ENCODE results near the gene THAP11.
"Not testable (repeated sequence)": the region's sequence is repeated elsewhere in the genome, so short reads cannot be mapped to it uniquely, and the experiment has no call there.

THAP11 gene

GRCh38 chr16:67862623-67863583 lies 20.8 kb downstream of the THAP11 start:
- DNase-seq (ENCODE audit: low read depth, low spot score): no peak

- not testable (repeated sequence) for DNase-seq (ENCODE audit: low read depth, low spot score)
Observed at GRCh38 chr16:67864044-67864443, 21.9 kb downstream of the THAP11 start.

DNA sequence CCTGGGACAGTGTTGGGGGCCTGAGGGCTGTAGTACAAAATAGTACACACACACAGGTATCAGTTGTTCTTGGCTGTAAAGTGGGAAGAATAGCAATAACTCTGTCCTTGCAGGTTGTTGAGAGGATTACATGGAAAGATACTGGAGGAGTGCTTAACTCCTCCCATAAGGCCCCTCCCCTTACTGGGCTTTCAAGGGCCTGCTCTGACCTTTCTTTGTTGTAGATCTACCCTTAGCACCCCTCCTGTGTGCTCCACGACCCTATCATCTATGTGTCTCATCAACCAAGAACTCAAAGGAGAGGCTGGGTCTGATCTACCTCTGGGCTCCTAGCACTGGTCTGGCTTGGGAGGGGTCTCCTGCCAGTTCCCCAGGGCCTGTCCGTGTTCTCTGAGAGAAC lies 22.5 kb downstream of the THAP11 start:
- DNase-seq (ENCODE audit: low read depth, low spot score): no peak

GRCh38 chr16:67865318-67865717 lies 23.2 kb downstream of the THAP11 start:
- peak; percentile 60 for DNase-seq (ENCODE audit: low read depth, low spot score)

GRCh38 chr16:67868290-67868689 lies 26.2 kb downstream of the THAP11 start:
- no peak for DNase-seq (ENCODE audit: low read depth, low spot score)

DNA sequence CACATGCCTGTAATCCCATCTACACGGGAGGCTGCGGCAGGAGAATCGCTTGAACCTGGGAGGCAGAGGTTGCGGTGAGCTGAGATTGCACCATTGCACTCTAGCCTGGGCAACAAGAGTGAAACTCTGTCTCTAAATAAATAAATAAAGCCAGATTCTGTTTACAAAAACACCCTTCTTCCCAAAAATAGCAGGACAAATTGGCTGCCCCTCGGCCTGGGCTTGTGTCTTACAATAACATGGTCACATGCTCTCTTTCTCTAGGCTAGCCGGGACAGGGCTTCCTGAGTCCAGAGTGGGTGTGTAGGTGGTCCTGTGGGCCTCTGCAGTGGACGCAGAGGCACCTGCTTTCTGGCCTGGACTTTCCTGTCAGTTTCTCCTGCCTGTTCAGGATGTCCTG lies 27.5 kb downstream of the THAP11 start:
- no peak for DNase-seq (ENCODE audit: low read depth, low spot score)

DNA sequence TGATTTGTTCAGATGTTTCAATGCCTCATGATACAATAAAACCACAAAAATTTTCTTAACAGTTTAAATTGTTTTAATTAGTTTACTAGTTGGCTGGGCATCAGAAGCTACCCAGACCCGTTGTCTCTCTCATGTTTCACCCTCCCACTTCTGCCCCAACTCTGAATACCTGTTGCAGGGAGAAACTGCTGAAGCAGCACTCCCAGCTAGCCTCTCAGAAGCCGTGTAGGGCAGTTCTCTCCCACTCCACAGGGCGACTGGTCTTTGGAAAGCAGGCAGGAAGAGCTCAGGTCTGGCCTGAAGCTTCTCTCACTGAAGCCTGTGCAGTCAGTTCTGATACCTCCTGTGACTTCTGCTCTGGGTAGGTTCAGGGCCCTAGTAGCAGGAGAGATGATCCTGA lies 29.1 kb downstream of the THAP11 start:
- no peak for DNase-seq (ENCODE audit: low read depth, low spot score)

DNA sequence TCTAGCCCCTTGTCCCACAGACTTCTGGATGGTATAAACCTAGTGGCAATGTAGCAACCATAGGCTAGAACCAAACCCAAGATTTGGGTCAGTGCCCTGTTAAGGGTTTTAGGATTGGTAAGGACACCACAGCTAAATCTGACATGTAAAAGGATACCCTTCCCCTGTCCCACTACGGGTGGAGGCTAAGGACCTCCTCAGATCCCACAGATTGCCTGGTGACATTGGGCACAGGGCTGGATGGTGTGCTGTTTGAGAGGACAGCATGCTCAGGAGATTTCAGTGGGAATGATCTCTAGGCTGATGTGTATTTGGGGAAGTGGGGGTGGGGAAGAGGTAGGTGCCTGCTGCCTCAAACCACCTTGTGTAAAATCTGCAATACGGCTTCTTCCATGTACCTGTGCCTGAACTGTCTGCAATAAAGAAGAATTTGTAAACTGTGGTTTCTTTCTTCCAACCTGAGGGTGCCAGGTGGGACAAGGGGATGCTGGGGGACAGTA lies 30.1 kb downstream of the THAP11 start:
- no peak for DNase-seq (ENCODE audit: low read depth, low spot score)

DNA sequence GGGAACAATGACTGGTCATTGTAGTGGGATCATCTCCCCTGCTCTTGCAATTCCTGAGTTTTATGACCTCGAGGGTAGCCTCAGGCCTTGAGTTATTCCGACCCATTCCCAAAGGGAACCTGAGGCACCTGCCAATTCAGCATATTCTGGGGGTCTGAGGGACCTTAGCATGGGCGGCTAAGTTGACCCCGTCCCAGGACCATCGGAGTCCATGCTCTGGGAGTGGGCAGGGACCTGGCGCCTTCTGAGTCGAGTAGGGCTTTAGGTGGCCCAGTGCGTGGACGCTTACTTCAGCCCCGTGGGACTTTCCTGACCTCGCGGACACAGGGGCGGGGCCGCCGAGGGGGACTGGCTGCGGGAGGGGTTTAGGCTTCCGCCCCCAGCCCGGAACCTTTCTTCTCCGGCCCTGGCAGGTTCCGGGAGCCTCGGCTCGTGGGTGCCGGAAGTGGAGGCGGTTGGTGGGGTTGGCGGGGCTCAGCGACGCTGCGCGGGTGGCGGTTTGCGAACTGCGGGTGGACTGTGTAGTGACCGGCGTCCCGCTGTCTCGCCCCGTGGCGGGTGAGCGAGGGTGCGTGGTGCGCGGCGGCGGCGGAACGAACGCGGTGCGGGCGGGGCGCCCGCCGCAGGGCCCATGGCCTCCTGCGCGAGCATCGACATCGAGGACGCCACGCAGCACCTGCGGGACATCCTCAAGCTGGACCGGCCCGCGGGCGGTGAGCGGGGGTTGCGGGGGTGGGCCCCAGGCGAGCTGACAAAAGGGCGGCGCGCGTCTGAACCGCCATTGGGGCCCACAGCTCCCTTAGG lies 30.7 kb downstream of the THAP11 start, which contains the start of gene EDC4:
EDC4 (plus strand) TSS at position 422 of the 804 bp plus-strand sequence; CDS start at position 632, 210 bp downstream.
- DNase-seq (ENCODE audit: low read depth, low spot score): peak; percentile 81

DNA sequence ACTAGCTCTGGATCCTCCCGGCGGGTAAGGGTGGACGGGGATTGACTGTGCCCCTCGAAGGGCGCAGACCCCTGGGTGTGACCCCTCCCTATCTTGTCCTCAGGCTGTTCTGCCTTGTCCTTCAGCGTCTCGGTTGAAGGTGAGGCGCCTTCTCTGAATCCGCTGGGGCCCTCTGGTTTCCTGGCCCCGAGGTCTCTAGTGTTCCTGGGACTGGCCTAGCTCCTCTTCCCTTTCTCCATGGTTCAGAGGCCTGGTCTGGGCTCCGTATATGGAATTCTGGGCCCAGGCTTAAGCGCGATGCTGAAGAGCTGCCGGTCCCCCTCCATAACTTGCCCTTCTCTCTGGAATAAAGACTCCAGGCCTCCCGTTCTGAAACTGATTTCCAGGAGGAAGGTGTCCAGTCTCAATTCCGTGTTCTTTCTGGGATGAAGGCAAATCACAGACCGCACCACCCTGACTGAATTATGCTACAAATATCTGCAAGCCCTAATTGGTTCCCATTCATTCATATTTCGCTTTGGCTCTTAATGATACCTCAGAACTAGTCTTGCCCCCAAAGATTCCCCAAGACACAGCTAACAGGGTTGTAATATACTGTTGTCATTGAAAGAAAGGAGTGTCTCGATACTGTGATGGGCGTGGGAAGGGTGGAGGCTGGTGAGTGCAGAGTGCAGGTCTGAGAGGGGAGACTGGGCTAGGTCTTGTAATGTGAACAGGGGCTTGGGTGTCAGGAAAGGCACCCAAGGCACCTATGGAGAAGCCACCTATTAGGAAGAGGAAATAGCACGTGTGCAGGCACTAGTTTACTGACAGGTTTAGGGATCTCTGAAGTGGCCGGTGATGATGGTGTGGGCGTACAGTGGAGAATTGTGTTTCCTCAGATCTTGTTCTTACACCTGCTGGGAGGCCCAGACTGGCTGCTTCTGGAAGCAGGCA lies 31.6 kb downstream of the THAP11 start:
- DNase-seq (ENCODE audit: low read depth, low spot score): no peak

DNA sequence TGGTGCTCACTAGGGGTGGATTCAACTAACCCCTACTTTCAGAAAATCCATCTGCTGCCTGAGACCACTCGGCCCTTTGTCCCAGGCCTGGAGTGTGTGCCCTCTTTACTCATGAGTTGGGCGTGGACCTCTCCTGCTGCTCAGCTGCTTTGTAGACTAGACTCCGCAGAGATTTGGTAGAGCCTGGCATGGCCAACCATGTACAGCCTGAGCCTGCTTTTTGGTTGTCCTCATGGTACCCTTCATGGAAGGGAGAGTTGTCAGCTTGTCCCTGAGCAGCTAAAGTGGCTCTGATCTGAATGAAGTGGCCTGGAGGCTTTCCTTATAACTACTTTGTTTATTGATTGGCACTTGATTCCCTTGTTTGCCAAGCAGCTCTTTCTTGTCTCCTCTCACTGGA lies 32.3 kb downstream of the THAP11 start:
- no peak for DNase-seq (ENCODE audit: low read depth, low spot score)

DNA sequence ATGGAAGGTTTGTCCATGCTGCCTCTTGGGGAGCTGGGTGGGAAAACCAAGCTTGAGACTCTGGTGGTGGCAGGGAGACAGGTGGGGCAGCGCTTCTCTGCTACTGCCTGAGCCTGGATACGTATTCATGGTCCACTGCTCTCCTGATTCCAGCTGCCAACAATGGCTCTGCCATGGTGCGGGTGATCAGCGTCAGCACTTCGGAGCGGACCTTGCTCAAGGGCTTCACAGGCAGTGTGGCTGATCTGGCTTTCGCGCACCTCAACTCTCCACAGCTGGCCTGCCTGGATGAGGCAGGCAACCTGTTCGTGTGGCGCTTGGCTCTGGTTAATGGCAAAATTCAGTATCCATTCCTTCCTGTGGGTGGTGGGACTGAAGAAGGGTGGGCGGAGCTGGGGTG lies 34.9 kb downstream of the THAP11 start:
- DNase-seq (ENCODE audit: low read depth, low spot score): no peak

- DNase-seq (ENCODE audit: low read depth, low spot score): no peak
Observed at GRCh38 chr16:67878232-67878631, 36.1 kb downstream of the THAP11 start.

DNA sequence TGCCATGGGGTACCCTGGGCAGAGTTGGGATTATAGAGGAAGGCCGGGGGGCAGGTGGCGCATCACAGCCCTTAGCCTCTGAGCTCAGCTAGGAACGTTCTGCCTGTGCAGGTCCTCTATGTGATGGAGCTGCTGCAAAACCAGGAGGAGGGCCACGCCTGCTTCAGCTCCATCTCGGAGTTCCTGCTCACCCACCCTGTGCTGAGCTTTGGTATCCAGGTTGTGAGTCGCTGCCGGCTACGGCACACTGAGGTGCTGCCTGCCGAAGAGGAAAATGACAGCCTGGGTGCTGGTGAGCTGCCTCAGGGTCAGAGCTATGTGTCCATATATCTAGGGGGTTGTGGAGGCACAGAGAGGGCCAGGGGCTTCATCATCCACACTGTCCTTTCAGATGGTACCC lies 36.7 kb downstream of the THAP11 start:
- DNase-seq (ENCODE audit: low read depth, low spot score): no peak

DNA sequence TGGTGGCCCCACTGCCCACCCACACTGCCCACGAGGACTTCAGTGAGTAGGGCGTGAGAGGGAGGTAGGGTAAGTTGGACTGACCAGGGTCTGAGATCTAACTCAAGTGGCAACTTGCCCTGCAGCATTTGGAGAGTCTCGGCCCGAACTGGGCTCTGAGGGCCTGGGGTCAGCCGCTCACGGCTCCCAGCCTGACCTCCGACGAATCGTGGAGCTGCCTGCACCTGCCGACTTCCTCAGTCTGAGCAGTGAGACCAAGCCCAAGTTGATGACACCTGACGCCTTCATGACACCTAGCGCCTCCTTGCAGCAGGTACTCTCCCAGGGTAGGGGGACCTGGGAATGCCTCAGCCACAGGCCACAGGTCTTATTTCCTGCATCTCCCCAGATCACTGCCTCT lies 37.3 kb downstream of the THAP11 start:
- no peak for DNase-seq (ENCODE audit: low read depth, low spot score)

DNA sequence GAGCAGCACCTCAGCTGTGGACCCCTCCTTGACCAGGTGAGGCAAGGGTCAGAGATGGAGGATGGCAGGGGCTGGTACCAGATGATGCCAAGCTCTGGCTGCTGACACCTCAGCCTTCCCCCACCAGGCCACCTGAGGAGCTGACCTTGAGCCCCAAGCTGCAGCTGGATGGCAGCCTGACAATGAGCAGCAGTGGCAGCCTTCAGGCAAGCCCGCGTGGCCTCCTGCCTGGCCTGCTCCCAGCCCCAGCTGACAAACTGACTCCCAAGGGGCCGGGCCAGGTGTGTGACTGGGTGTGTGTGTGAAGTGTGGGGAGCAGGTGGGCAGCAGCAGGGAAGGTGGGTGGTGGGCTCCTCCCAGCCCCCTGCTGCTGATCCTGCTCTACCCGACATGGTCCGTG lies 37.8 kb downstream of the THAP11 start:
- no peak for DNase-seq (ENCODE audit: low read depth, low spot score)

- DNase-seq (ENCODE audit: low read depth, low spot score): no peak
Observed at GRCh38 chr16:67880584-67880983, 38.5 kb downstream of the THAP11 start.

- no peak for DNase-seq (ENCODE audit: low read depth, low spot score)
Observed at GRCh38 chr16:67881621-67882161, 39.6 kb downstream of the THAP11 start.

- DNase-seq (ENCODE audit: low read depth, low spot score): no peak
Observed at GRCh38 chr16:67882374-67883145, 40.4 kb downstream of the THAP11 start.

Data from ELF-1 (cell line).